ENCODE measurements around the gene CATSPER3.

Gene CATSPER3

GRCh38 chr5:135039271-135040033, 71.7 kb downstream of the CATSPER3 start:
- TF ChIP-seq GABPA (IDR thresholded peaks at IDR 0.05; ENCODE audit: low read depth) (no peak), CTCF (IDR thresholded peaks at IDR 0.05; ENCODE audit: insufficient read depth, low read length) (no peak), REST (IDR thresholded peaks at IDR 0.05; ENCODE audit: insufficient replicate concordance, low read depth) (no peak), POLR2AphosphoS5 (IDR thresholded peaks at IDR 0.05; ENCODE audit: low read depth) (no peak), SPI1 (IDR thresholded peaks at IDR 0.05; ENCODE audit: borderline replicate concordance, low read depth) (no peak)
- Histone ChIP-seq H3K27ac (replicated peaks) (no peak overlapping the region), H3K27me3 (ENCODE audit: insufficient read depth, poor library complexity, severe bottlenecking) (peaks cover 22% of the 10 kb centered on the region), H3K4me3 (replicated peaks; ENCODE audit: insufficient read depth, low read length) (no peak overlapping the region)
- no peak for DNase-seq (ENCODE audit: low read depth in 1 of 2, low spot score in 1 of 2)

- no peak overlapping the region for H3K4me3 ChIP-seq (replicated peaks; ENCODE audit: insufficient read depth, low read length)
- H3K27me3 ChIP-seq (ENCODE audit: insufficient read depth, poor library complexity, severe bottlenecking), result peaks cover 22% of the 10 kb centered on the region
- no peak overlapping the region for H3K27ac ChIP-seq (replicated peaks)
- no peak for DNase-seq (ENCODE audit: low read depth in 1 of 2, low spot score in 1 of 2)
- TF ChIP-seq SPI1 (IDR thresholded peaks at IDR 0.05; ENCODE audit: borderline replicate concordance, low read depth), result no peak
- no peak for TF ChIP-seq CTCF (IDR thresholded peaks at IDR 0.05; ENCODE audit: insufficient read depth, low read length)
- TF ChIP-seq GABPA (IDR thresholded peaks at IDR 0.05; ENCODE audit: low read depth), result no peak
- TF ChIP-seq POLR2AphosphoS5 (IDR thresholded peaks at IDR 0.05; ENCODE audit: low read depth), result no peak
- TF ChIP-seq REST (IDR thresholded peaks at IDR 0.05; ENCODE audit: insufficient replicate concordance, low read depth), result no peak
Observed at GRCh38 chr5:135040034-135040332, 72.3 kb downstream of the CATSPER3 start.

- Histone ChIP-seq H3K27me3 (ENCODE audit: insufficient read depth, poor library complexity, severe bottlenecking) (peaks cover 22% of the 10 kb centered on the region), H3K4me3 (replicated peaks; ENCODE audit: insufficient read depth, low read length) (no peak overlapping the region), H3K27ac (replicated peaks) (no peak overlapping the region)
- DNase-seq (ENCODE audit: low read depth in 1 of 2, low spot score in 1 of 2), result no peak
- TF ChIP-seq GABPA (IDR thresholded peaks at IDR 0.05; ENCODE audit: low read depth), result no peak
- TF ChIP-seq CTCF (IDR thresholded peaks at IDR 0.05; ENCODE audit: insufficient read depth, low read length), result no peak
- TF ChIP-seq REST (IDR thresholded peaks at IDR 0.05; ENCODE audit: insufficient replicate concordance, low read depth), result no peak
- TF ChIP-seq SPI1 (IDR thresholded peaks at IDR 0.05; ENCODE audit: borderline replicate concordance, low read depth), result no peak
- TF ChIP-seq POLR2AphosphoS5 (IDR thresholded peaks at IDR 0.05; ENCODE audit: low read depth), result no peak
Observed at GRCh38 chr5:135040333-135041144, 72.8 kb downstream of the CATSPER3 start.
